GM23248 (cell line): ENCODE measurements around the gene FEV.
A peak's percentile ranks its signal among the peaks of the same experiment; 100 is the strongest.

Experiments used
- EZH2 ChIP-seq: fragments of 200-600 bp; sonication (generic); IDR thresholded peaks from 2 replicates; pipeline ENCODE4 v1.6.1; 2018; ENCODE audit warnings: antibody characterized with exemption, mild to moderate bottlenecking; ENCODE audit not compliant: insufficient read depth, poor library complexity, severe bottlenecking
- EZH2phosphoT487 ChIP-seq: fragments of 200-600 bp; sonication (generic); IDR thresholded peaks from 2 replicates; pipeline ENCODE4 v1.6.1; 2018; ENCODE audit warnings: antibody characterized with exemption, moderate library complexity, mild to moderate bottlenecking, low read depth; ENCODE audit not compliant: insufficient read depth

DNA sequence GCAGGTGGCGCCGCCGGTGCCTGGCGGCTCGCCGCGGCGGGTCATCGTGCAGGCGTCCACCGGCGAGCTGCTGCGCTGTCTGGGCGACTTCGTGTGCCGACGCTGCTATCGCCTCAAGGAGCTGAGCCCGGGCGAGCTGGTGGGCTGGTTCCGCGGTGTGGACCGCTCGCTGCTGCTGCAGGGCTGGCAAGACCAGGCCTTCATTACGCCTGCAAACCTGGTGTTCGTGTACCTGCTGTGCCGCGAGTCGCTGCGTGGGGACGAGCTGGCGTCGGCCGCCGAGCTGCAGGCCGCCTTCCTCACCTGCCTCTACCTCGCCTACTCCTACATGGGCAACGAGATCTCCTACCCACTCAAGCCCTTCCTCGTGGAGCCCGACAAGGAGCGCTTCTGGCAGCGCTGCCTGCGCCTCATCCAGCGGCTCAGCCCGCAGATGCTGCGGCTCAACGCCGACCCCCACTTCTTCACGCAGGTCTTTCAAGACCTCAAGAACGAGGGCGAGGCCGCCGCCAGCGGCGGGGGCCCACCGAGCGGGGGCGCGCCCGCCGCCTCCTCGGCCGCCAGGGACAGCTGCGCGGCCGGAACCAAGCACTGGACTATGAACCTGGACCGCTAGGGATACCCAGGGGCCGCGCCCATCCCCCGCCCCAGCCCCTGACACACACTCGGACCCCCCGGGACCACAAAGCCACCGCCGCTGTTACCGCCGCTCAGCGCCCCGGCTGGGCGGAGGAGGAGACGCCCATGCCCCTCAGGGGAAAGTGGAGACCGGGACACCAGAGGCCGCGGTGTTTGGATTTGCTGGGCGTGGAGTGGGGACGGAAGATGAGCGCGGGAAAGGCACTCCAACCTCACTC lies 24.4 kb downstream of the FEV start:
- TF ChIP-seq EZH2phosphoT487 (no peak), EZH2 (peak; percentile 64)
